NCI-H187 (cell line): ENCODE data around the gene ZNF367.

Experiments used
- DNase-seq, 2 experiments: peaks; one replicate each; lab custom pipeline; 2025; lab: John Stamatoyannopoulos, UW

ZNF367 gene

GRCh38 chr9:96436456-96437126 is 18.4 kb upstream of the ZNF367 start:
- DNase-seq: no peak

- no peak for DNase-seq
Measured at GRCh38 chr9:96436063-96436455, 17.9 kb upstream of the ZNF367 start.

GRCh38 chr9:96435345-96435744 is 17.2 kb upstream of the ZNF367 start:
- no peak for DNase-seq

GRCh38 chr9:96430377-96430776 is 12.2 kb upstream of the ZNF367 start:
- no peak for DNase-seq

GRCh38 chr9:96429732-96430131 is 11.6 kb upstream of the ZNF367 start:
- no peak for DNase-seq

- no peak for DNase-seq
Measured at GRCh38 chr9:96425500-96426169, 7.5 kb upstream of the ZNF367 start.

GRCh38 chr9:96423985-96424336 is 5.8 kb upstream of the ZNF367 start:
- DNase-seq: no peak

GRCh38 chr9:96423322-96423984 is 5.3 kb upstream of the ZNF367 start:
- DNase-seq: no peak

GRCh38 chr9:96420468-96421219 is 2.5 kb upstream of the ZNF367 start:
- no peak for DNase-seq

- DNase-seq: no peak
Measured at GRCh38 chr9:96419691-96419969, 1.5 kb upstream of the ZNF367 start.

- peak in 1 of 2 experiments; percentile 21 for DNase-seq
Measured at GRCh38 chr9:96418920-96419690, 935 bp upstream of the ZNF367 start.

GRCh38 chr9:96417661-96418082 is 498 bp downstream of the ZNF367 start:
- no peak for DNase-seq

GRCh38 chr9:96417051-96417586 is 1.1 kb downstream of the ZNF367 start:
- peak; percentile 32 to 38 for DNase-seq

- DNase-seq: no peak
Measured at GRCh38 chr9:96413302-96414221, 4.6 kb downstream of the ZNF367 start.

GRCh38 chr9:96412174-96412913 is 5.8 kb downstream of the ZNF367 start:
- DNase-seq: no peak

- no peak for DNase-seq
Measured at GRCh38 chr9:96411129-96411838, 6.9 kb downstream of the ZNF367 start.

- no peak for DNase-seq
Measured at GRCh38 chr9:96408409-96409280, 9.5 kb downstream of the ZNF367 start.
